Stimulated activated CD4-positive, alpha-beta T cell treated with anti-CD3 and anti-CD28 coated beads, Interleukin-2, amount 100 ng/mL, for 4 hours (primary cell): ENCODE measurements around the gene MYBPC1.

Source experiments
- DNase-seq: peaks from one replicate; pipeline ENCODE4 v3.0.0-alpha.2; 2020; ENCODE audit warnings: low read depth

Gene MYBPC1

DNA sequence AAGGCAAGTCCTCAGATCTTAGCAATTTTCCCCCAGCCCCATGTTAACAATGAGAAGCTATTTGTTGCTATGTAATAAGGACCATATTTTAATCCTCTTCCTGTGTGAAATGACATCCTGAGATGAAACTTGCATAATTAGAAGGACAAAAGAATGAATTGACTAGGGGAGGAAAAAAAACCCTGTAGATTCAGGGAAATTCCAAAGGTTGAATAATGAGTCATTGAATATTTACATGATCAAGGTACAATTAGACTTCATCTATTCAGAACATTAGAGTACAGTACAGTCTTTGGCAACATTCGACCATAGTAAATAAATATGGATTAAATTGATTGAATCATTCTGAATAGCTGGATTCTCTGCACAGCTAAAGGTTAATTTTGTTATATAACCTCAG lies 9.4 kb downstream of the MYBPC1 start:
- DNase-seq, result no peak

DNA sequence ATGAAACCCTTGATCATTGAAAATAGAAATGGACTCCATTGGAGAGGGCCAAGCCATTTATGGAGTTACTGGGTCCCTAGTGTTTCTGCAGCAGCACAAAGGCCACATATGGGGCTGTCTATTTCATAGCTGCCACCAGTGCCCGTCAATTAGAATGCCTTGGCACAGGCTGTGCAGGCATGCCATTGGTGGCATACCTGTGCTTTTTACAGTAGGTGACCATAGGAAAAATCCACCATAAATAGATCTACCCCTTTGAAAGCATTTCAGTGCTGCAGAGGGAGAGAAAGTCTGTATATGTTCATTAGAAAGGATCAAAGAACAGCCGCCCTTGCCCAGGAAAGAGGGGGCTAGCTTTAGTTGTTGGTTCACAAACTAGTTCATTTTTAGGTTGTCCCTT lies 13.1 kb downstream of the MYBPC1 start:
- DNase-seq, result no peak

DNA sequence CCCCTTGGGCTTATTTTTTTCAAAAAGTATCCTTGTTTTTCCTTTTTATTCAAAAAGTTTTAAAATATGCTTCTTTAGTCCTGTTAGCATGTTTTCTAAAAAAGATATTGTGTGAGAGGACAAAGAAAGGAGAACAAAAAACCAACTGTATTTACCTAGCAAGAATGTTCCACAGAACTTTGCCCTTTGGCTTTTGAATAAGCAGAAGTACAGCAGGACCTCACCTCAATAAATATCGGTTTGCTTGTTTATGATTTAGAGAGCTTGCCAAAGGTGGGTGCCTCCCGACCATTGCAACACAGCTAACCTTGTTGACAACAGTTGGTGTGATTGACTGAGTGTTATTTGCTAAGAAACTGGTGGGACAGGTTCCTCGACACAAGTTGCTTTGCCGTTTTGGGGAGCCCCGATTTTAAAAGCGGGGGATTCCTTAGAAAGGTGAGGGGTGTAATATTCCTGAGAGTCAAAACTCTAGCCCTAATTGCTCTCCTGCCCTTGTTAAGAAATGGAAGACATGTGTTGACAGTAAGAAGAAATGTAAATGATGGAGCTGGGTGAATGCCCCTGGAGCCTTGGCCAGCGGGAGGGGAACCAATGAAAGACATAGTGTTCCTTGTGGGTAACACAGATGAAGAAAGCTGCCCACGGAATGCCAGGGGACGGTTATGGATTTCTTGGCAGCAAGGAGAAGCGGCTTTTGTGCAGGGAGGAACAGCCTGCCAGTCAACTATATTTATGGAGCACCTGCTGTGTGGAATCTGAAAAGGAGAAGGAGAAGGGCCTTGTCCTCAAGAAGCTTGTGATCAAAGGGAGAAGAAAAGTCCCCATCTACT lies 13.7 kb downstream of the MYBPC1 start:
- DNase-seq, result no peak

DNA sequence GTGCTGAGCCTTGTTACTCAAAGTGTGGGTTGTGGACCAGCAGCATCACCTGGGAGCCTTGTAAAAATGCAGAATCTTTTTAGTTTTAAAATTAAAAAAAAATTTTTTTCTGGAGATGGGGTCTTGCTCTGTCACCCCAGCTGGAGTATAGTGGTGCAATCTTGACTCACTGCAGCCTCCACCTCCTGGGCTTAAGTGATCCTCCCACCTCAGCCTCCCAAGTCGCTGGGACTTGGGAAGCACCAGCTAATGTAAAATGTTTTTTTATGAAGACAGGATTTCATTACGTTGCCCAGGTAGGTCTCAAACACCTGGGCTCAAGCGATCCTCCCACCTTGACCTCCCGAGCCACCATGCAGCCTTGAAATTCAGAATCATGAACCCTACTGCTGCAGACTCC lies 14.4 kb downstream of the MYBPC1 start:
- no peak for DNase-seq

DNA sequence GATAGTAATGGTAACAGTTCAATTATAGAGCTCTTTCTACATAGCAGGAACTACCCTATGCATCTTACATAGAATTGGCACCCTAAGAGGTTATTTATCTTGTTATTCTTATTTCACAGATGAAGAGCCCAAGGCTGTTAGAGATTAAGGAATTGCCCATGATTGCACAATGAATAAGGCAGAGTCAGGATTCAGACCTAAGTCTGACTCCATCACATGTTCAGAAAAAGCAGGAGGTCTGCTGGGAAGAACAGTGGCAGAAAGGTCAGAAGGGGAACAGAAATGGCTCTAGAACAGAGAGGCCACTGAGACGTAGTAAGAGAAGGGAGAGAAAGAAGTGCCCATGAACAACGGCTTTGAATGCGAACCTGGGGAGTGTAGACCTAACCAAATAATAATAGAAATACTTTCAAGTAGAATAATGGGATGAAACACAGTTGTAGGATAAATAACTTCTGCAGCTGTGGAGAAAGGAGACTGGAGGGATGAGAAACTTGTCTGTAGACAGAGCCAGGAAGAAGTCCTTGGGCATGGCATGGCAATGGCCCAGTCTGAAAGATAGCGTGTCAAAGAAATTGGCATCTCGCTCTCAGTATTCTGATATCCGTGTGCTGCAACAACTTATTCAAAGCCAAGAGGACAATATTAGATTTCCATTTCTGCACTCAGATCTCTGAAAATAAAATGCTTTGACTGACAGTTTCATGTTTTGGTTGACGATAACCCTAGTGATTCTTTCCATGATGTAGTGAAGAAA lies 17.6 kb downstream of the MYBPC1 start:
- DNase-seq, result no peak

DNA sequence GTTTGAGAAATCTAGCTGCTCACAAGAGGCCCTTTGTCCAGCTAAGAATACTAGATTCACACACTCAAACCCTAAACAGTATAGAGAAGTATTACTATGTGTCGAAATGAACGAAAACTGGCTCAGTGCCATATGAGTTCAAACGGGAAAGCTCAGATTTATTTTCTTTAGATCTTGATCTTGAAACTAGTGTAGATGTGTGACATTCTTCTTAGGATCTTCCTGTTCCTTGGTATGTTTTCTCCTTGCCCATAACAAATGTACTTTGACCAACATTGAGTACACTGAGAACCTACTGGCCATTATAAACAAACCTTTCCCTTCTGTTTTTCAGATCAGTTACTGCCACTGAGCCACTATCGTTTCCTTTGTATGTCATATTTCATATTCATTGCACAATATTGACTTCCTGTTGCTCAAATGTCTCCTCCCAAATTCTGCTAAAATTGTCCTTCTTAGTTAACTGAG lies 21.3 kb downstream of the MYBPC1 start:
- no peak for DNase-seq

DNA sequence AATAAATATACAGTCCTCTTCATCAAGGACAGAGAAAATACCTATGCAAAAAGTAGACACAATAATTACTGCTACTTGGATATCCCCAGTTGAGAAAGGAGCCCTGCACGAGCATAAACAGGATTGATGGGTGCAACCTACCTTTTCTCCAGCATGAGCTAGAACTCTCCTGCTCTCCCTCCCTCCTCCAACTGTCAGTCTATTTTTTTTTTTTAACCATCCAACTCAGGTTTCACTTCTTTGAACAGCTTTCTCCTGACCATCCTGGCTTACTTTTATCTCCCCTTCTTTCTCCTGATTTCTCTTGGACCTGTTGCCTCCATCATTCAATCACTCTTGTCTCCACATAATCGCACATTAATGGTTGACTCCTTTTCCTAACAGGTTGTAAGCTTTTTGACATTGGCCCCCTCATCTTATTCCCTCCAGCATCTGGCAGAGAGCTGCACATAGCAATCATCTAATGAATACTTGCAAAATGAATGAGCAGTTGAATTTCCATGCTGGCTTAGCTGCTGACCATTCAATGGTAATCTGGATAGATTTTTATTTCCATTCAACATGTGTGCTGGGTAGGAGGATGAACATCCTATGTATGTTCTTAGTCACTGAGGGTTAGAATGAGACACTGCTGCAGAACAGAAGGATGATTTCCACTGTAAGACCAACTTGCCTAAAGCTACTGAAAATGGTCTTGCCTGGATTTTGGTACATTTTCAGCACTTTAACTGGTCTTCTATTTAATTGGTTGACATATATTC lies 24.4 kb downstream of the MYBPC1 start:
- no peak for DNase-seq

DNA sequence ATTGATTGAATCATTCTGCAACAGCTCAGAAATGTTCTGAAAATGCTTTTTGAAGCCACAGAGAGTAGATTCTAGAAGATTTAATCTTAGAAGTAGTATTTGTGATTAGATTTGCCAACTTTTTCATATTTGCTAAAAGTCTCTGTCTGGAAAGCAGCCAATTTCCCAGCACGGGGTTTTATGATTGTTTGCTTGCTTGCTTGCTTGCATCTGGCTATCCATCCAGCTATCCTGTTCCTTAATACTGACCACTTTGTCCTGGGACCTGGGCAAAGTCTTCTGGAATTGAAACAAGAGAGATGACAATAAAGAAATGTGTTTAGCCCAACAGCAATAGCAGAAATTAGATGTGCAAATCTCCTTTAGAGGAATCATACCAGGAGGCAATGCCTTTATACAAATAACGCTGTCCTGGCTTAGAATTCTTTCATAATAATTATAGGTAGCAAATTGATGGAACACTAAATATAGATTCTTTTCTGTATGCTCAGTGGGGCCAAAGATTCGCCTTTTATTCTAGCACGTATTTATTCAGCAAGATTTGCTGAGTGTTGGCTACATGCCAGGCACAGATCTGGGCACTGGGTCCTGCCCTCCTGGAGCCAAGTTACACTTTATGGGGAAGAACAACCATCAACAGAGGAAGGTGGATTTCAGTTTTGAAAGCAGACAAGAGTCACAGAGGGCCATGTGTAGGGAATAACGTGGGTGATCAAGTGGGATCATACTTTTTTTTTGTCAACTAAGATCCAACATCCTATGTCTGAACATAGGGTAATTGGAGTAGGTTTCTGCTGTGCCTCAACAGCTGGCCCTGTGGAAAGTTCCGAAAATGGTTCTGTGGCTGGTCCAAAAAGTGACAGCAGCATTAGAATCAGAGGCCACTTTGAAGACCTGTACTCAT lies 25.3 kb downstream of the MYBPC1 start:
- no peak for DNase-seq

DNA sequence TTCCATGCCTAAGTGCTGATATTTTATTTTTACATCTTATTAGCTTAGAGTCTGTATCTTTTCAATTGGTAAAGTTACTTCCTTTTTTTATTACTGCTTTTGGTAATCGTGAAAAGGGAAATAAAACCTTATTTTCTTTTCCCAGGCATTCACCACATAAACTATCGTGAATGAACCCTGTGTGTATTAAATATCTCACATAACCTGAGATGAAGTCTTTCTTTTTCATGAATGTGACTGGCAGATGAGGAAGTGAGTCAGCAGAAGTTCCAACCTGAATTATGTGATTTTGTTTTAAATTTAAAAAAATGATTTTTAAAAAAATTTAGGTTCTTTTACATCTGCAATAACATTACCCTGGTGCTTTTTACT lies 26.0 kb downstream of the MYBPC1 start:
- no peak for DNase-seq

DNA sequence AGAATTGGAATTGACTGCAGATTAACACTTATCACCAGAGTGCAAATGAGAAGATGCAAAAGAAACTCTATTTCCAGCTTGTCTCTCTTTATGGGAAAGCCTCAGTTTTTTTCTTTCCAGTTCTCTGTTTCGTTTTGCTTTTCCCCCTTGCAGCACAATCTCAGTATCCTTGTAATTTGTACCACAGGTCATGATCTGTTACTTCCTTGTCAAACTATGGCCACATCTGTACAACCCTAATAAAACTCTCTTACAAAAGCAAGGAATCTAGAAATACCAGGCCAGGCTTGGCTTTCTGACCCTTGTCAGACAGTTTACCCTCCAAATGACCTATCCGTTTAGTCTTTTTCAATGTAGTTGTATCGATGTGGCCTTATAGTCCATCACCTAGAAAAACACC lies 33.9 kb downstream of the MYBPC1 start:
- no peak for DNase-seq

DNA sequence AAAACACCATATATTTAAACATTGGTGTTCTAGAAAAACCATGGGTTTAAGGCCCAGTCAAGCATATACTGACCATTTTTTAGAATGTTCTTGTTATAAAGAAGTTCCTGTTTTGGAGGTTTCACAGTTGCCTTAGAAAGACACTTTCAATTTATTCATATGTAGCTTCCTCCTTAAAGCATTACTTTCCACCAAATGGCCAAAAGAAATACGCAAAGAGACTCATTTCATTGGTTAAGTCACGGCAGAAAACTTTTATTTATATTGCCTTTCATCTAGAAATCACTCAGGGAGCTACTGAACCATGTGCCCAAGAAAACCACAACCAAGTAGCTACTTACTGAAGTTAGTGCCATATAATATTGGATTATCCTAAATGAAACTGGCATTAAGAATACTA lies 40.0 kb downstream of the MYBPC1 start:
- DNase-seq, result no peak

DNA sequence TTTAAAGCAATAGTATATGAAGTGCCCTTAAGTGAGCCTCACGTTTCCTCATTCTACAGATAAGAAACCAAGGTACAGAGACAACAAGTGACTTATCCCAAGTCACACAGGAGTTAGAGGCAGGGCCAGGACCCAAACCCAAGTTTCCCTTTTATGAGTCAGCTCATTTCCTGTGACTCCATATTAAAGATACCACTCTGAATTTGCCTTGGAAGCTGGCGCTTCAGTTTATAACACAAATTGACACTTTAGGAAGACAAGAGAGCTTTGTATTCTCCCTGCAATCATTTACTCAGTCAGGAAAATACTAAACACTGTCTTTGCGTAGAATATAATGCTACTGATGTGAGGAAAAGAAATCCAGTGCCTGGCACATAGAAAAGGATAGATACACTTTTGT lies 43.2 kb downstream of the MYBPC1 start:
- DNase-seq, result no peak

DNA sequence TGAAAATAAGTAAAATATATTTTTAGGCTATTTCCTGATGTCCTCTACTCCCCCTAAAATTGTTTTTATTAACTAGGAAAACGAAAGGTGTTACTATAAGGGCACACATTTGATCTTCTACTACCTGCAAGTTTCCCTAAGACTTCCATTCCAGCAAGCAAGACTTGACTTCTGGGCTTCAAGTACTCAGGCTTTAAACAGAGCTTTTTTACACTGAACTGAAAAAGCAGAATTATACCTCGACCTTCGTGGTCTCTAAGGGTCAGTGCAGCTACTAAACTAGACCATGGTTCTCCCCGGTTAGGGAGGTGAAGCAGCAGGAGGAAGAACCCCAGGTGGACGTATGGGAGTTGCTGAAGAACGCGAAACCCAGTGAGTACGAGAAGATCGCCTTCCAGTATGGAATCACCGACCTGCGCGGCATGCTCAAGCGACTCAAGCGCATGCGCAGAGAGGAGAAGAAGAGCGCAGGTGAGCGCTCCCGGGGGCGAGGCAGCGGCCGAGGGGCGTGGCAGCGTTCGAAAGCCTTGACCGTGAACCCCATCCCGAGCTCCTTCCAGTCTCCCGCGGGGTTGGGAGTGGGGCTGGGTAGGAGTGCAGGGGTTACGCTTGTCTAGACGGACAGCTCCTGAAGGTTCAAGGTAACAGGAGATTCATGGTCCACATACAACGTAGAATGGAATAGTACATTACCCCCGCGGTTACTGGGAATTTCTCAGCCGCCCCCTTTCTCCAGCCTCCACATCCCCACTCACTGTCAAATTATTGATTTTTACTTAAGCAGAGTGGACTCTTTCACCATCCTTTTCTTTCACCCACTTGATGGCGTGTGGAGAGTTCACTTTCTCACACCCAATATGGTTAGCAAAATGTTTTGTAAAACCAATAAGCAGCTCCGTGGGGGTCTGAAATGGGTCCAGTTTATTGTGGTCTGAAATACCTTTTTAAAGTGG lies 47.6 kb downstream of the MYBPC1 start:
- no peak for DNase-seq

DNA sequence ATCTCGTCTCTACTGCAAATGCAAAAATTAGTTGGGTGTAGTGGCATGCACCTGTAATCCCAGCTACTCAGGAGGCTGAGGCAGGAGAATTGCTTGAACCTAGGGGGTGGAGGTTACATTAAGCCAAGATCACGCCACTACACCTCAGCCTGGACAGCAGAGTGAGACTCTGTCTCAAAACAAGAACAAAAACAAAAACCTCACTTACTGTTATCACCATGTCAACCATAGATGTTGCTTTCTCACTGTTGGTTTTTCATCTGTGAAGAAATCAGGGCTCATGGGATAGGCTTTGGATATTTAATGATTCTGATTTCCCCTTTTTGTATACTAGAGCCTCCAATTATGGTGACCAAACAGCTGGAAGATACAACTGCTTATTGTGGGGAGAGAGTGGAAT lies 52.9 kb downstream of the MYBPC1 start:
- DNase-seq, result no peak

DNA sequence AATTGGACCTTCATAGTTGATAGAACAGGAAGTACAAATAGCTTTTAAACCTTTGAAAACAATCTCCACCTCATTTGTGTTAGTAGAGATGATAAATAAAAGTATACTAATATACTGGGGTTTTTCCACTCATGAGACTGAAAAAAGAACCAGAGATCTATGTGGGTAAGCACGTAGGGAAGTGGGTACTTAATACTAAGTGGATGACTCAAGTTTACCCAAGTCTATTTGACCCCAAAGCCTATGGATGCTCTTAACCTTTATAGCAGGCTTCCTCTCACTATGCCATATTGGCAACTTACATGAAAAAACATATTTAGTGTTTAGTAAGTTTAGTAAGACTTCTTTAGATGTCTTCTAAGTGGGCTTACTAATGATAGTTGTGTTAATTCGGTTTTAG lies 53.4 kb downstream of the MYBPC1 start:
- no peak for DNase-seq

DNA sequence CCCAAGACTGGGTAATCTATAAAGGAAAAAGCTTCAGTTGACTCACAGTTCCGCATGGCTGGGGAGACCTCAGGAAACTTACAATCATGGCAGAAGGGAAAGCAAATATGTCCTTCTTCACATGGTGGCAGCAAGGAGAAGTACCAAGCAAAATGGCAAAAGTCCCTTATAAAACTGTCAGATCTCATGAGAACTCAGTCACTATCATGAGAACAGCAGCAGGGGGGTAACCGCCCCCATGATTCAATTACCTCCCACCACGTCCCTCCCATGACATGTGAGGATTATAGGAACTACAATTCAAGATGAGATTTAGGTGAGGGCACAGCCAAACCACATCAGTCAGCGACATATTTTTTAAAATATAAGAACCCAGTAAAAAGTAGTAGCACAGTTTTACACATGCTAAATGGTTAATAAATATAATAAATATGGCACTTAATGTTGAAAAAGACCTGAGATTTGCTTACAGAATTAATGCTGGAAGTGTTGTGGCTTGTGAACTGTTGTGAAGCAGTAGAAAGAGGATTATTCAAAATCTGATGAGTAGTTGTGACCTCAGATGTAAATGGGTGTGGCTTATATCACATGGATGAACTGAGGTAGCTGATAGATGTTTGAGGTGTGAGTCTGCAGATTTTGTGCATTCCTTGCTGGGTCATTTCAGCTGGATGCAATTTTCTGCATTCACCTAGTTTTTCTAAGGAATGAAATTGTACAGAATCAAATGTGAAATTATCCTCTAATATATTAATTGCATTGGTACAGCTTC lies 55.8 kb downstream of the MYBPC1 start:
- DNase-seq, result no peak

DNA sequence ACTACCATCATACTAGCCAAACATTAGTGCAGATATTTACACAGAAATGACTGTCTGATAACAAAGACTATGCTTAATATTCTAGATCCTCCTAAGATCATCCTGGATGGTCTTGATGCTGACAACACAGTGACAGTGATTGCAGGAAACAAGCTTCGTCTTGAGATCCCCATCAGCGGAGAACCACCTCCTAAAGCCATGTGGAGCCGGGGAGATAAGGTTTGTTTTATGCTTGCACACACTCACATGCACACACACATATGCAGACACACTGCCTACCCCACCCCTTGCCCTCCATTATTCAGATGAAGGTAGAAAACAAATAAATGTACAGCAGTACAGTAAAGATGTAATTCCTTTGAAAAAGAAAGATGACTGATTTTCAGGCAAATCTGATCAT lies 58.3 kb downstream of the MYBPC1 start:
- DNase-seq, result no peak

DNA sequence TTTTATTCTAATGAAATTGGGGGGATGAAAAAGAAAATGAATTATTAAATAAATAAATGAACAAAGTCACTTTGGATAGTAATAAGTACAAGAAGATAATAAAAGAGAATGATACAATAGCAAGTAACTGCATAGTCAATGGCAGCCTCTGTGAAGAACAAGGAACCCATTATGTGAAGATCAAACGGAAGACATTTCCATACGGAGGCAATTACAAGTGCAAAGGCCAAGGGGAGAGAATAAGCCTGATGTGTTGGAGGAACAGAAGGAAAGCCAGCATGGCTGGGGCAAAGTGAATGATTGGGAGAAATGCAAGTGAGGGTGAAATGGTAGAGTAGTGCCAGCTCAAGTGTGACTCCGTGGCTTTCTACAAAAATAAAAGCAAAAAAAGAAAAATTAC lies 58.7 kb downstream of the MYBPC1 start:
- DNase-seq, result no peak

DNA sequence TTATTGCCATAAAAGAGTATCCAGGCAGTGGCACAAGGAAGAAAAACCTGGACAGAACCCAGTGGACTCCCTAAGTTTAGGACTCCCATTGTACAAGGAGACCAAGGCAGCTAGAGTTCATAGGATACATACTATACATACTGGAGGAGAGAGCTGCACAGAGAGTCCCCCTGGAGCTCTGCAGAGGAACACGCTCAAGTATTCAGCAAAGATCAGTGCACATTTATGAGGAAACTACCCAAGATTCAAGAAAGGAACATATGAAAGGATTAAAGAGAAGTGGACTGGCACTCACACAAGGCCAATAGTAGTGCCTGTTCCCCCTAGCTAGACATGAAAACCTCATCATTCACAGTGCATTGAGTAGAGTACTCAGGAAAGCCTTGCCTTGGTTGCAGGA lies 59.7 kb downstream of the MYBPC1 start:
- DNase-seq, result no peak

DNA sequence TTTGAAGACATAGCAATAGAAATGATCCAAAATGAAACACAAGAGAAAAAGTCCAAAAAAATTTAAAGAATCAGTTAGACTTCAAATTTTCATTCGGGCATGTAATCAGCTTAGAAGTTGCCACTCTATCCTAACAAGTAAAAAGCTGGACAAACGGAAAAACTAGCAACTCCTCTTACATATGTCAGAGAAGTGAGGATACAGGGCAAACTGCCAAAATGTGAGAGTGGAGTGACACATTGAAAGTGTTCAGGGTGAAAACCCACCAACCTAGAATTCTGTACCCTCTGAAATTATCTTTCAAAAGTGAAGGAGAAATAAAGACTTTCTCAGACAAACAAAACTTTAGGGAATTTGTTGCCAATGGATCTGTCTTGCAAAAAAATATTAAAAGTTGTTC lies 60.6 kb downstream of the MYBPC1 start:
- DNase-seq, result no peak
